ENCODE results near the gene CCDC148.

DNA sequence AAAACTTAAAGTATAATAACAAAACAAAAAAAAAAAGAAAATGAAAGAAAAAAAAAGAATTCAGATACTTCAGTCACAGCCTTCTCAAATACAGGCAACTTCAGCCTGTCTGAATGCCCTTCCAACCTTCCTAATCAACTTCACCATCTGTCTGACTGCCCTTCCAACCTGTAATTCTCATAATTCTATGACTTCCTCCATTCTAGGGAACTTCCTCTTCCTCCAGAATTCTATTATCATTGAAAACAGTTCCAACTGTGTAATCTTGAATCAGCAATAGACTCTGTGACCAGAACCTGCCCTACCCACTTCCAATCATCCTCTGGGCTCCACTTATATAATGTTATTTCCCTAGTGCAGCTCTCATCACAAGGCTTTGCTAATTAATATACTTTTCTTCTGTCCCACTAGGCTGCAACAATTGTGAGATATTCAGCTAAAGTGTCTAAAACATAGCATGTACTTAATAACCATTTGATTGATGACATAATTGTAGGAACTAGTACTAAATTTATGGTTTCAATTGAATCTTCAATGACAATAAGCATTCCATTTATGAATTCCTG, 227.5 kb downstream of the CCDC148 start:
- TF ChIP-seq YY1 (IDR thresholded peaks at IDR 0.05; ENCODE audit: insufficient read depth, insufficient read length) (no peak), SUZ12 (IDR thresholded peaks at IDR 0.05; ENCODE audit: extremely low read depth, insufficient read depth, insufficient read length) (no peak), ZNF274 (IDR thresholded peaks at IDR 0.05; ENCODE audit: low read depth, low read length) (no peak)
